GM11168 (cell line): ENCODE results near the gene CFAP157.

Experiments used
- in situ Hi-C: fragments of 300-500 bp; cut with MboI; formaldehyde crosslinking; loops from one replicate; pipeline ENCODE4 v1.12.0; 2022; ENCODE audit warnings: low sequenced_read_pairs; ENCODE audit not compliant: unreplicated experiment

CFAP157 gene

DNA sequence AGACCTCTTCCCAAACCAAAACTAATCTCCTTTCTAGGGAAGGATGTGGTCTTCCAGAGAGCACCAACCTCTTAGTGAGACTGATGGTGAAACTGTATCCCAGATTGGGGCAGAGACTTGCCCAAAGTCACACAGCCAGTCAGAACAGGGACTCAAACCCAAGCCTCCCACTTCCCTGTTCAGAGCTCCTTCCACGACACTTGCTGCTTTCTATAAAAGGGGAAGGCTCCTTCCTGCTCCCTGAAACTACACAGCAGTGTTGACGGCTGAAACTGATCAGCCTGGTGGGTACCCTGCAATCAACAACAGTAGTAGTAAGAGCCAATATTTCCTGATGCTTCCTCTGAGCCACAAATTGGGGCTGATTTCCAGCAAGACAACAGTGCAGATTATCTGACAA is 26.8 kb downstream of the CFAP157 start:
- in situ Hi-C loops, result no loop called here

- in situ Hi-C loops, result no loop called here
These were observed 27.5 kb downstream of the CFAP157 start for GRCh38 chr9:127734247-127734746.

DNA sequence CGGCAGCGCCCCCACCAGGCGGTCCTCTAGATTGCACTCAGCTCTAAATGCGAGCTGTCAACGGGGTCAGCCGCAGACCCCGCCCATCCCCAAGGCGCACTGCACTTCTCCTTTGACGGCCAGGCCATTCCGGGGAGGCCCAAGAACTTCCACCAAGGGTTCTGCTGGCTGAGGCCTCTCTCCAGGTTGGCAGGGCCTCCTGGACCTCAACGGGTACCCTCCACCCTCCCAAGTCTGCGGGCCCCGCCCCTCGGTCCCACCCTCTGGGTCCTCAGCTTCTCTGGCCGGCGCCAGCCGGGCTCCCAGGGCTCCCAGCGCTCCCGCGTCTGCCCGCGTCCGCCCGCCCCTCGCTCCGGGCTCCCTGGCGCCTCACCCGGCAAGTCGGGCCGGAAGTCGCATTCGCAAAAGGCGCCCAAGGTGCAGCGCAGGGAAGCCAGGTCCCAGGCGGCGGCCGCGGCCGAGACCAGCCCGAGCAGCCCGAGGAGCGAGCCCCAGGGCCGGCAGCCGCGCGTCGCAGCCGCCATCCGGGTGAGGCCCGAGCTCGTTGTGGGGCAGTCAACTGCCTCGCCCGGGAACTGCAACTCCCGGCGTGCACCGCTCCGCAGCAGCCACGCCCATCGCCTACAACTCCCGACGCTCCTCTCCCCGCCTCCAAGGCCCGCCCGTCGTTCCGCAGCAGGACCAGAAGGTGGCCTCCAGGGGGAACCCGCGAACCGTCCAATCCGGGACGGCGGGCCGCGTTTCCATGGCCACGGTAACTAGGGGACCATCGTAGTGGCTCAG is 28.1 kb downstream of the CFAP157 start, which contains the start of gene TOR2A:
TSS of gene TOR2A (minus strand) at position 548 of the 783 bp plus-strand sequence. CDS start at position 524, 24 bp downstream.
- in situ Hi-C loops, result no loop called here

GRCh38 chr9:127735530-127736185 is 28.9 kb downstream of the CFAP157 start:
- in situ Hi-C loops, result no loop called here

- in situ Hi-C loops, result no loop called here
These were observed 31.9 kb downstream of the CFAP157 start for GRCh38 chr9:127738666-127739065.

DNA sequence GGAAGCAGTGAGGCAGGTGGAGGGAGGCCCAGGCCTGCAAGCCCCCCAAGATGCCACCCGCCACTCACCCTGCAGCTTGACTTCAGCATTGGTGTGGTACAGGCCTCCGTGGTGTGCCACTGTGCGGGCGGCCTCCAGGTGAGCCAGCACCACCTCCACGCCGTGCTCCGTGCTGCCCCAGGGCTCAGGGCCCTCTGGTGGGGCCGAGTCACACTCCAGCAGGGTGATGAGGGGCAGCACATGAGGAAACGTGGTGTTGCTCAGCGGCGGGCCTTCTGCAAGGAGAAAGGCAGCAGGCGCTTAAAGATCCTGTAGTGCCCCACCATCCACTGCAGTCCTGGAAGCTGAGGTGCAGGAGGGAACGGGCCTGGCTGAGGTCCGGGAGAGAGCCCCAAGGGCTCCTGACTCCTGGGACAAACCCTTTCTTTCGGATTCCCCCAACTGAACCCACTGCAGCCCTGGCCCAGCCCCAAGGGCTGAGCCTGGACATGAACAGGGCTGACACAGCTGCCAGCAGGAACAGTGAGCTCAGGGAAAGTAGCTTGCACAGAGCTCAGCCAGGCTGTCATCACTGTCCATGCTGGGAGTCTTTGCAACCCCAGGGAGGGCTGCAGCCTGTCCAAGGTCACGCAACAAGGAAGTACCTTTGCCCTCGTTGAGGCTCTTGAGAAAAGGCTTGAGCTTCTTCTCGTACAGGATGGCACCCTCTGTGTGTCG is 33.0 kb downstream of the CFAP157 start:
- in situ Hi-C loops, result no loop called here

DNA sequence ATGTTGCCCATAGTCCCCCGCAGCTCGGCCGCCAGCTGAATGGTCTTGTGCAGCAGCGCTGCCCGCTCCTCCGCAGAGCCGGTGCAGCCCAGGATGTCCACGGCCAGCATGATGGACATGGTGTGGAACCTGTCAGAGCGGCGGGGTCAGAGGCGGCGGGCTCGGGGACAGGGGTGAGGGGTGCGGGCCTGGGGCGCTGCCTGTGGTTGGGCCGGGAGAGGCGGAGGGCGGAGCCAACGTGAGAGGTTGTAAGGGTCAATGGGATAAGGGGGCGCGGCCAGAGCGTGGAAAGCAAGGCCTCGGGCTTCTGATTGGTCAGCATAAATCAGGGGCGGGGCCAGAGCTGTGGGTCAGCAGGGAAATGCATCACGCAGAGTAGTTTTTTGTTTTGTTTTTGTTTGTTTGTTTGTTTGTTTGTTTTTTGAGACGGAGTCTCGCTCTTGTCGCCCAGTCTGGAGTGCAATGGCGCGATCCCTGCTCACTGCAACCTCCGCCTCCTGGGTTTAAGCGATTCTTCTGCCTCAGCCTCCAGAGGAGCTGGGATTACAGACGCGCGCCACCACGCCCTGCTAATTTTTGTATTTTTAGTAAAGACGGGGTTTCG is 35.1 kb downstream of the CFAP157 start:
- in situ Hi-C loops, result no loop called here

GRCh38 chr9:127742435-127743088 is 35.8 kb downstream of the CFAP157 start:
- in situ Hi-C loops, result no loop called here

DNA sequence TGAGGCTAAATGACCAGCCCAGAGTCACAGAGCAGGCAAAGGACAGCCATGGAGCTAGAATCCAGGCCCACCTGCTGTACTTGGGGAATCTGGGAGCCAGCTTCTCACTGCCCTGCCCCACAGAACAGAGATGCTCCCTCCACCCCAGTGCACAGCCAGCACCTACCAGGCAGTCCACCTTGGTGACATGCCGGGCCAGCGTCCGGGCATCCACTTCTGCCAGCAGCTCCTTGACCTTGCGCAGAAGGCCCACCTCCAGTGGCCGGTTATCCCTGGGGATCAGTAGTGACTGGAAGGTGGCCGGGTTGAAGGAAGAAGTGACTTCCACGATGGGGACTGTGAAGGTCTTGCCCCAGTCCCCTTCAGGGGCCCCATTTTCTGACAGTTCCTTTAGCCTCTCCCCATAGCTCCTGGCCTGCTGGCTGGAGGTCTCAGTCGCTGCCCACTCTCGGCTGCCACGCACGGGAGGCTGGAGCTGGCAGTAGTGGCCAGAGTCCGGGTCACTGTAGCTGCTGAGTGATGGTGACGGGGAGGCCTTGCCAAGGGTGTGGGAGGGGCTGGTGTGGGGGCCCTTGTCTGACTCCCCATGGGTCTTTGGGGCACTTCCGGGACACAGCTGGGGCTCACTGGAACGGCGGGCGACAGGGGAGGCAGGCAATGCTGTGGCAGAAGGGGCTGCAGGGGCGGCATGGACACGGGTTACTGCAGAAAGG is 37.8 kb downstream of the CFAP157 start:
- in situ Hi-C loops, result no loop called here

DNA sequence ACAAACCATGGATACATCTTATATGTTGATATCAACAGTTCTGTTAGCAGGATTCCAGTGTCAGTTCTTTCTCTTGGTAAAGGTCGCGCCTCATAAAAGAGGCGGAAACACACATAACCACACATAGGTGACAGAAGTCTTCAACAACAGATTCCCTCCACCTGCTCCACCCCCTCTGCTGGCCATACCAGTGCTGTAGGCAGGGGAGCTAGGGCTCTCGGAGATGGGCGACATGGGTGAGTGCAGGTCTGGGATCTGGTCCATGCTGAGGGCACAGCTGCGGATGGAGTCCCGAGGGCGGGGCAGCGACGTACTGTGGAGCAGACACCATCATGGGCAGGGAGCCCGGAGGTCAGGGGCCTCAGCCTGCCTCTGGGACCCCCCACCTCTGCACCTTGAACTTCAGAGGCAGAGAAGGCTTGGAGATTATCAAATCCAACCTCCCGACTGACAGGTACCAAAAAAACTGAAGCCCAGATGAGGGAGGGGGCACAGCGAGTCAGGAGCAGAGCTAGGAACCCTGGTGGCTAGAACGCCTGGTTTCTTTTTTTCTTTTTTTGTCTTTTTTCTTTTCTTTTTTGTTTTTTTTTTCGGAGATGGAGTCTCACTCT is 40.3 kb downstream of the CFAP157 start:
- in situ Hi-C loops, result no loop called here

DNA sequence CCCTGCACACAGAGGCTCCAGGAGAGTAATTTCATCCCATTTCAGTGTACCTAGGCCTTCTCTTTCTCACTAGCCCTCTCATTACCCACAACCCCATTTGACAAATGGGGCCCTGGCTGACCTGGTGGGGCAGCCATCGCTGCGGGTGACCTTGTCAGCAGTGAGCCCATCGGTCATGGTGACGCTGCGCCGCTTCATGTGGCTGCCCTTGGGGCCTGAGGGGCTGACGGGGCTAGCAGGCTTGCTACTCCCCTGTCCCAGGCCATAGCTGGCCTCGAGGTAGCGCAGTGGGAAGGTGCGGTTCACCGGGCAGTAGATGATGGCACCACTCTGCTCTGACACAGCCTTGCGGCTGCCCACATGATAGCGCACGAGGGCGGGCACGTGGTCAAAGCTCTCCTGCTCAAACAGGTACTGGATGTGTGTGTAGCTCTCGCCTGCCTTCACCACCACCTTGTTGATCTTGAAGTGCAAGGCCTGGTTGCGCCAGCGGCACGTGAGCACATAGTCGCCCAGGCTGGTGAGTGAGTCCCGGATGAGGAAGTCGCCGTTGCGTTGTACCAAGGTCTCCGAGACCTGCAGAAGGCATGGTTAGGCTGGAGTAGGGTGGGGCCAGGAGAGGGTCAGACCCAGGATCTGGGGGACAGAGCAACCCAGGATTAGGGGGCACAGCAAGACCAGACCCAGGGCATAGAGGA is 42.5 kb downstream of the CFAP157 start:
- in situ Hi-C loops, result no loop called here

DNA sequence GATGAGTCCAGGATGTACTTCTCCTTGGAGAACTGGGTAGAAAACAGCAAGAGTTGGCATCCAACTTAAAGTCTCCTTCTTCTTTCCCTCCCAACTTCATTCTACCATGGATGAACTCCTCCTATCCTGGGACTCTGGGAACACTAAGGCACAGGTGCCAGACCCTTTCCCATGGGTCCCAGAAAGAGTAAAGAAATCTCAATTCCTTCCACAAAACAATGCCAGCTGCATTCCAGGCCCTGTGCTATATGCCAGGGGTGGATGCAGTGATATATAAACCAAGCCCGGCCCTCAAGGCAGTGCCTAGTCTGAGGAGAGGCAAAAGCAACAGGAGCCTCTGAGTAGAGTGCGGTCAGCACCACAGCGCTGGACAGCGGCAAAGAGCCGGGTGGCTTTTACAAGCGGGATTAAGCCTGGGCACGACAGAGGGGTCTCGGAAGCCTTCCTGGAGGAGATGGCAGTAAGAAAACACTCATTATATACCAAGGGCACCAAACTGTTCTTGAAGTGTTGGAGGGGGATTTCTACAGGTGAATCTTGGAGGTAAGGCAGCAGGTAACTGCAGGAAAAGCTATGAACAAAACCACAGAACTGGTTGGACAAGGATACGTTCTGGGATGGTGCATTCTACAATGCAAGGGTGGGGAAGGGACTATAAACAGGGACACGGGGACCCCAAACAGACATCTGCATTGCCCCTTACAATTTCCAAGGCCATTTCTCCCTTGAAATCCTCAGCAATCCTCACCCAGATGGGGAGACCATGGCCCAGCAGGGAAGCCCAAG is 44.7 kb downstream of the CFAP157 start:
- in situ Hi-C loops, result no loop called here

DNA sequence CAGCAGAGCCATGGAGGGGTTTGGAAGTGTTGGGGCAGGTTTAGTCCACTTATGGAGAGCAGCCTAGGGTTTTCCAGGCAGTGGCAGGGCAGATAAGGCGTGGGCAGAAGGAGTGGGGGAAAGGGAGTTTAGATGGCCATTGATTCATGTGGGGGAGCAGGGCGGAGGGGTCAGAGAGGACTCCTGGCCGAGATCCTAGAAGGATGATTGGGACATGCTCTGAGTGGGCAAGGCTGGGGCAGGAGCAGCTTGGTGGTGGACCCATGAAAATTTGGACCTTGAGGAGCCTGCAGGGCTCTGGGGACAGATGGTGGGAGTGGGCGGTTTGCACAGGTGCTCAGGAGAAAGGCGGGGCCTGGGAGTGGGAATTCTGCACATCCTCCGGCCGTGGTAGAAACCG is 46.4 kb downstream of the CFAP157 start:
- in situ Hi-C loops, result no loop called here

DNA sequence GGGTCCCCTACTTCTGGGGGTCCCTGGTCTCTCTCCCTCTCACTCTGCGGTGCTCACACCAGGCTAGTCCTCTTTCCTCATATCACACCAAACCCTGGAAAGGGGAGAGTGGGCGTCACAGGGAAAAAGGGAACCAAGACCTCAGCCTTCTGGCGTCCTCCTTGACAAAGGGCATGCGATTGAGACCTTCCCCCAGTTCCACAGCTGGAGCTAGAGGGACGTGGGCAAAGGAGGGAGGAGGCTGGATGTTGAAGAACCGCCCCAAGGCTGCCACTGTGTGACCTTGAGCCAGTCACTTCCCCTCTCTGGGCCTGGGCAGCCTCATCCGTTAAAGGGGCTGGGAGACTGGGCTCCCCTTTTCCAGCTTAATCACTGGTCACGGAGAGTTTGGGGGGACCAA is 46.8 kb downstream of the CFAP157 start:
- in situ Hi-C loops, result no loop called here

DNA sequence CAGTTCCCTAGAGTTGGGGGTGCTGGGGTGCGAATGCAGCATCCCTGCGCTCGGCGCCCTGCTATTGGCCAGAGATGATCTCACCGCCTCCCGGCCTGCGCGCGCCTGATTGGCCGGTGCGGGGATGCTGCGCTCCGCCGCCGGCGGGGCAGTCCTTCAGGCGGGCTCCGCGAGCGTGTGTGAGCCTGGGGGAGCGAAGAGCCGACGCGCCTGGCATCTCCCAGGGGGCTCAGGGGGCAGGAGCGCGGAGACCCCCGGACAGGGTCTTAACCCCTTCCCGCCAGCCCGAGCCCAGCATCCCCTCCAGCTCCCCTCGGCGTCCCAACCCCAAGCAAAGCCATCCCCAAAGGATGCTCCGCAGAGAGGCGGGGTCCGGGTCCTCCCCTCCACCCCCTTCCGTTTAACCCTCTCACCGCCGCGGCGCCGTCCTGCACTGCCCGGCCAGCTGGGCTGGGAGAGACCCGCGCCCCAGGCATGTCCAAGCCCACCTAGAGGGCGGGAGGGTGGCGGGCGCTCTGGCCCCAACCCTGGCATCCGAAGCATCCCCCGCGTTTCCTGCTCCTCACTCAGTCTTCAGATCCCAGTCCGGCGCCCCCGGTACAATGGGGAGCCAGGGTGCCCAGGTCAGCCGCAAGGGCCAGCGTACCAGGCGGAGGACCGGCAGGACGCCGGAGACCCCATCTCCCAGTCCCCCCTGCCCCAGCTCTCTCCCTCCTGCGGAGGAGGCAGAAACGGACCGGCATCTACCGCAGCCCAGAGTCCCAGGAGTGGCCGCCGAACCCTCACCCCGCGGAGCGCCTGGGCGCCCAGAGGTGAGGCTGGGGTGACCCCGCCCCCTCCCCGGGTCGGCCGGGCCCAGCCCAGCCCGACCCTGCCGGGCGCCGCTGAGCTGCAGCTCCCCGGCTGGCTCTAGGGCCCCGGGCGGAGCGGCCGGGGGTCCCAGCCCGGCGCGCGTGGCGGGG is 47.6 kb downstream of the CFAP157 start:
- in situ Hi-C loops, result no loop called here
